HG02840 (cell line): ENCODE results near the gene LYRM1.
"Not testable (repeated sequence)": the region's sequence is repeated elsewhere in the genome, so short reads cannot be mapped to it uniquely, and the experiment has no call there.

Experiments
- ATAC-seq: cut with Tn5 transposase; IDR thresholded peaks from one replicate; pipeline ENCODE4 v1.9.1; 2021; ENCODE audit warnings: mild to moderate bottlenecking, moderate library complexity, moderate number of reproducible peaks; ENCODE audit not compliant: unreplicated experiment, low FRiP score

The LYRM1 gene

GRCh38 chr16:20929676-20930364 lies 29.2 kb downstream of the LYRM1 start:
- not testable (repeated sequence) for ATAC-seq

GRCh38 chr16:20930365-20930690 lies 29.8 kb downstream of the LYRM1 start:
- ATAC-seq = no peak

GRCh38 chr16:20931066-20931600 lies 30.6 kb downstream of the LYRM1 start:
- ATAC-seq = no peak

- ATAC-seq = no peak
Measured at GRCh38 chr16:20933589-20933988, 33.0 kb downstream of the LYRM1 start.

- no peak for ATAC-seq
Measured at GRCh38 chr16:20937736-20938135, 37.2 kb downstream of the LYRM1 start.

- no peak for ATAC-seq
Measured at GRCh38 chr16:20938426-20938825, 37.9 kb downstream of the LYRM1 start.

- ATAC-seq = no peak
Measured at GRCh38 chr16:20939611-20940010, 39.0 kb downstream of the LYRM1 start.

- ATAC-seq = no peak
Measured at GRCh38 chr16:20940871-20941635, 40.5 kb downstream of the LYRM1 start.

GRCh38 chr16:20941636-20941926 lies 41.0 kb downstream of the LYRM1 start:
- no peak for ATAC-seq

- no peak for ATAC-seq
Measured at GRCh38 chr16:20942256-20942655, 41.7 kb downstream of the LYRM1 start.

GRCh38 chr16:20944861-20945574 lies 44.4 kb downstream of the LYRM1 start:
- no peak for ATAC-seq

- not testable (repeated sequence) for ATAC-seq
Measured at GRCh38 chr16:20945575-20945875, 45.0 kb downstream of the LYRM1 start.

- no peak for ATAC-seq
Measured at GRCh38 chr16:20946015-20946629, 45.6 kb downstream of the LYRM1 start.

GRCh38 chr16:20948444-20948843 lies 47.9 kb downstream of the LYRM1 start:
- no peak for ATAC-seq

GRCh38 chr16:20949660-20950059 lies 49.1 kb downstream of the LYRM1 start:
- no peak for ATAC-seq

GRCh38 chr16:20950294-20950693 lies 49.7 kb downstream of the LYRM1 start:
- no peak for ATAC-seq

GRCh38 chr16:20952139-20952920 lies 51.8 kb downstream of the LYRM1 start:
- ATAC-seq = no peak

- ATAC-seq = no peak
Measured at GRCh38 chr16:20954574-20954973, 54.0 kb downstream of the LYRM1 start.

GRCh38 chr16:20956319-20956718 lies 55.7 kb downstream of the LYRM1 start:
- no peak for ATAC-seq

GRCh38 chr16:20957153-20957552 lies 56.6 kb downstream of the LYRM1 start:
- no peak for ATAC-seq
